ENCODE results near the gene NEDD4L. TPM values are rescaled to one million over a fixed set of nuclear protein-coding genes. Genes with fewer than 3 reads are reported as not detected.

Gene NEDD4L
- total RNA-seq, 1 experiment from 2014 or later, result 42.9 TPM

GRCh38 chr18:58402247-58402646 lies 358.2 kb downstream of the NEDD4L start:
- no TSS peak for BruUV-seq (replicated peaks)
- DNase-seq (ENCODE audit: low read depth, low spot score), result no peak
- in situ Hi-C loops (cut with HindIII; ENCODE audit: low pct_unique_long_range_greater_than_20kb, low sequenced_read_pairs), result no loop called here
- Histone ChIP-seq H3K9me3 (ENCODE audit: control insufficient read depth, insufficient read depth, low read depth, low read length) (no peaks in the 10 kb centered on the region), H3K27ac (ENCODE audit: low read length) (no peak overlapping the region), H3K4me1 (ENCODE audit: control insufficient read depth, insufficient read depth, low read length) (no peaks in the 10 kb centered on the region), H3K27me3 (ENCODE audit: control insufficient read depth, insufficient read depth, low read length) (no peaks in the 10 kb centered on the region), H3K36me3 (ENCODE audit: control insufficient read depth, insufficient read depth, low read length) (no peaks in the 10 kb centered on the region), H3K4me3 (ENCODE audit: low read depth in 2 of 2, low read length in 2 of 2) (no peak overlapping the region)
- ChIA-PET POLR2A (no interaction called here), CTCF (interaction anchor here (0.5 kb wide), 1 partner anchor 373 kb away, joined by 3 read pairs; no protein-coding TSS in a partner anchor)
- no peak for ATAC-seq
- intact Hi-C loops (cut with micrococcal nuclease; ENCODE audit: unreplicated experiment), result loop anchor here (5.0 kb wide), 1 partner anchor 90 kb away; no protein-coding TSS in a partner anchor
- TF ChIP-seq POLR2AphosphoS5 (IDR thresholded peaks at IDR 0.05; ENCODE audit: low read depth, low read length), result no peak
- TF ChIP-seq REST (IDR thresholded peaks at IDR 0.05; ENCODE audit: insufficient read depth in 1 of 2, low read depth in 2 of 2, low read length in 1 of 2), result no peak
- no peak for TF ChIP-seq TCF7L2 (IDR thresholded peaks at IDR 0.05; ENCODE audit: low read depth, low read length)
- TF ChIP-seq CTCF (IDR thresholded peaks at IDR 0.05), result no peak
- TF ChIP-seq SIN3A (IDR thresholded peaks at IDR 0.05; ENCODE audit: borderline replicate concordance, insufficient read depth, low read depth, low read length), result no peak

- TF ChIP-seq REST (IDR thresholded peaks at IDR 0.05; ENCODE audit: insufficient read depth in 1 of 2, low read depth in 2 of 2, low read length in 1 of 2) (no peak), CTCF (IDR thresholded peaks at IDR 0.05) (no peak), SIN3A (IDR thresholded peaks at IDR 0.05; ENCODE audit: borderline replicate concordance, insufficient read depth, low read depth, low read length) (no peak), TCF7L2 (IDR thresholded peaks at IDR 0.05; ENCODE audit: low read depth, low read length) (no peak)
- no peaks in the 10 kb centered on the region for H3K27me3 ChIP-seq (ENCODE audit: control insufficient read depth, insufficient read depth, low read length)
- CTCF ChIA-PET, result no interaction called here
- DNase-seq (ENCODE audit: low read depth, low spot score) (no peak), ATAC-seq (no peak)
- H3K4me3 ChIP-seq (ENCODE audit: low read depth in 2 of 2, low read length in 2 of 2), result no peak overlapping the region
- no TSS peak for BruUV-seq (replicated peaks)
- no peak overlapping the region for H3K27ac ChIP-seq (ENCODE audit: low read length)
- intact Hi-C loops (cut with micrococcal nuclease; ENCODE audit: unreplicated experiment) (loop anchor here (5.0 kb wide), 1 partner anchor 89 kb away; no protein-coding TSS in a partner anchor), in situ Hi-C loops (cut with HindIII; ENCODE audit: low pct_unique_long_range_greater_than_20kb, low sequenced_read_pairs) (no loop called here)
- H3K4me1 ChIP-seq (ENCODE audit: control insufficient read depth, insufficient read depth, low read length), result no peaks in the 10 kb centered on the region
- H3K9me3 ChIP-seq (ENCODE audit: control insufficient read depth, insufficient read depth, low read depth, low read length), result no peaks in the 10 kb centered on the region
- no peaks in the 10 kb centered on the region for H3K36me3 ChIP-seq (ENCODE audit: control insufficient read depth, insufficient read depth, low read length)
- POLR2A ChIA-PET, result no interaction called here
These were observed 359.1 kb downstream of the NEDD4L start for GRCh38 chr18:58402951-58403702.
